Measurements from ENCODE around the gene HAVCR1.

- TF ChIP-seq CTCF (conservative IDR thresholded peaks at IDR 0.05) = no peak
- no peak for TF ChIP-seq EZH2 (IDR thresholded peaks at IDR 0.05; ENCODE audit: low read depth)
Observed at GRCh38 chr5:157067005-157067404, 8.1 kb upstream of the HAVCR1 start.

All from PC-9 (cell line).